Fibroblast of lung (primary cell): Measurements from ENCODE around the gene DIPK1B. TPM values are rescaled to one million over a fixed set of nuclear protein-coding genes. Genes with fewer than 3 reads are reported as not detected.

Source experiments
- DNase-seq, 2 donors: peaks; one replicate each; pipeline versions ENCODE4 v3.0.0 to v3.0.0-alpha.2; 2010; ENCODE audit warnings: low read depth in 2 of 2
- H2AFZ ChIP-seq: 2 replicates; pipeline ENCODE4 v1.5.1; 2012; ENCODE audit warnings: low read length, control low read depth, inconsistent platforms
- H3K27ac ChIP-seq: 2 replicates; pipeline ENCODE4 v1.5.1; 2011; ENCODE audit warnings: low read length, control low read depth; ENCODE audit not compliant: insufficient read depth
- H3K27me3 ChIP-seq: 2 replicates; pipeline ENCODE4 v1.5.1; 2011; ENCODE audit warnings: mild to moderate bottlenecking, low read length; ENCODE audit not compliant: control insufficient read depth, insufficient read depth
- H3K36me3 ChIP-seq: 2 replicates; pipeline ENCODE4 v1.5.1; 2011; ENCODE audit warnings: low read length; ENCODE audit not compliant: control insufficient read depth, insufficient read depth
- H3K4me1 ChIP-seq: 2 replicates; pipeline ENCODE4 v1.5.1; 2011; ENCODE audit warnings: low read length; ENCODE audit not compliant: control insufficient read depth, insufficient read depth; ENCODE audit errors: extremely low read depth
- H3K4me2 ChIP-seq: 2 replicates; pipeline ENCODE4 v1.5.1; 2011; ENCODE audit warnings: low read length, control low read depth; ENCODE audit not compliant: insufficient read depth; ENCODE audit errors: extremely low read depth
- H3K4me3 ChIP-seq, 4 experiments: fragments of 200-600 bp in 1 of 4; sonication (generic) in 1 of 4; replicated peaks in 1 of 4; 2 replicates each; pipeline ENCODE4 v1.5.1; 2011 to 2016; ENCODE audit warnings: low read length in 4 of 4, low read depth in 3 of 4, mild to moderate bottlenecking in 3 of 4, control low read depth in 2 of 4, inconsistent platforms in 1 of 4, mixed read lengths in 1 of 4; ENCODE audit not compliant: insufficient read depth in 1 of 4; ENCODE audit errors: control extremely low read depth in 1 of 4
- H3K79me2 ChIP-seq: 2 replicates; pipeline ENCODE4 v1.5.1; 2012; ENCODE audit warnings: mild to moderate bottlenecking, low read length, inconsistent platforms; ENCODE audit not compliant: control insufficient read depth, insufficient read depth
- H3K9ac ChIP-seq: 2 replicates; pipeline ENCODE4 v1.5.1; 2011; ENCODE audit warnings: mild to moderate bottlenecking, low read length, control low read depth; ENCODE audit not compliant: insufficient read depth
- H3K9me3 ChIP-seq: 2 replicates; pipeline ENCODE4 v1.5.1; 2012; ENCODE audit warnings: low read depth, low read length; ENCODE audit not compliant: control insufficient read depth, insufficient read depth
- H4K20me1 ChIP-seq: 2 replicates; pipeline ENCODE4 v1.5.1; 2011; ENCODE audit warnings: low read length; ENCODE audit not compliant: control insufficient read depth, insufficient read depth; ENCODE audit errors: extremely low read depth
- CTCF ChIP-seq, 2 donors: IDR thresholded peaks in 1 of 2; conservative IDR thresholded peaks in 1 of 2; 1 replicate in 1 of 2; 2 replicates in 1 of 2; pipeline ENCODE4 v1.5.1; 2011 to 2012; ENCODE audit warnings: low read length in 2 of 2, control low read depth in 1 of 2, inconsistent platforms in 1 of 2, low read depth in 1 of 2, mild to moderate bottlenecking in 1 of 2
- EZH2 ChIP-seq: IDR thresholded peaks from 2 replicates; pipeline ENCODE4 v1.5.1; 2012; ENCODE audit warnings: low read length, control low read depth, mild to moderate bottlenecking; ENCODE audit errors: missing control alignments
- polyA plus RNA-seq, 2 donors: library from polyadenylated mRNA; depleted of rRNA in 1 of 2; stranded (reverse) in 1 of 2; unstranded in 1 of 2; fragments of >200 nt; gene quantifications; 2 replicates each; pipeline ENCODE4 v1.2.1, GENCODE V29; 2011 to 2012; ENCODE audit warnings: missing spikeins in 1 of 2
- total RNA-seq: library from RNA; depleted of rRNA; stranded (reverse); fragments of >200 nt; gene quantifications from 2 replicates; pipeline ENCODE4 v1.2.1, GENCODE V29; 2014

DIPK1B gene
- total and polyA plus RNA-seq, 2 donors (not counting 1 experiment from before 2014, with no cell fraction given), result 0.16 to 0.33 TPM

DNA sequence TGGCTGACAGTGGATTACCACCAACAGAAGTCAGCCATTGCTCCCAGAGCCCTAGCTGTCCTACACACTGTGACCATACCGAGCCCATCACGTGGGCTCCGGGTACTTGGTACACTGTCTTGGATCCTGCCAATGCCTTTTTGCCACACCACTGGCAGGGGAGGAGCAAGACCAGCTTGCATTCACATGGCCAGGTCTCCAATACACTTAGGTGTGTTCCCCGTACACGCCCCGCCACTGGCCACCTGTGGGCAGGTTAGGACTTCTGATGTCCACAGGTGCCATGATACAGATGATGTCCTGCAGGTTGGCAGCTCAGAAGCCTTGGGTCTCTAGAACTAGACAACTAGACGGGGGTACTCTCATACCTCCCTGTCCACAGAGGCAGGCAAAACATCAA, 5.4 kb upstream of the DIPK1B start:
- Histone ChIP-seq H3K9me3 (no peaks in the 10 kb centered on the region), H3K9ac (no peak overlapping the region), H2AFZ (no peak overlapping the region), H4K20me1 (no peaks in the 10 kb centered on the region), H3K4me3 (no peak overlapping the region), H3K4me1 (no peaks in the 10 kb centered on the region), H3K27ac (no peak overlapping the region), H3K36me3 (no peaks in the 10 kb centered on the region), H3K79me2 (no peaks in the 10 kb centered on the region), H3K4me2 (no peak overlapping the region), H3K27me3 (no peaks in the 10 kb centered on the region)
- no peak for DNase-seq
- TF ChIP-seq CTCF (conservative IDR thresholded peaks at IDR 0.05 in 1 of 2, IDR thresholded peaks at IDR 0.05 in 1 of 2; ENCODE audit: low read depth in 1 of 2, low read length in 2 of 2), result no peak
- TF ChIP-seq EZH2, result no peak

DNA sequence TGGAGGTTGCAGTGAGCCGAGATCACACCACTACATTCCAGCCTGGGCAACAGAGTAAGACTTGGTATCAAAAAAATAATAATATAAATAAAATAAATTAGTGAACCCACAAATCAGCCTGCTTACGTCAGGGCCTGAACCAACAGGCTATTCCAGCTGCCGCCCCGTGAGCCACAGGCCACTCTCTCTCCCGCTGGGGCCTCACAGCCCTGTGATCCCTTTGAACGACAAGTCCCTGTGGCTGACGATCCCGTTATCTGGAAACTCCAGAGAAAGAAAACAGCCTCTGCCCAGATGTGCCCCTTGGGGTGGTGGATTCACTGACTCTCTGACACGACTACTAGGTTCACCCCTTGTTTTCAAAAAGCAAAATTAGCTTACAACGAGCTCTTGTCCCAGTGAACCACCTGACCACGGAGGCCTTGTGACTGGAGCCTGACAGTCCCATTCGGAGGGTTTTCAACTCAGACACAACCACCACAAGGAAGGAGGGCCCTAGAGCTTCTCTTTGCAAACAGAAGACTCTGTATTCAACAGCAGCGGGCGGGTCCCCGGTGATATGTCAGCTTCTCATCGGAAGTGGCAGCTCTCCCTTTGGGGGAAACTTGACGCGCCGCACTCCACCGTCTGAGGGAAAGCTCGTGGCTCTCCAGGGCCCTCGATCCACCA, 4.4 kb upstream of the DIPK1B start:
- Histone ChIP-seq H3K9ac (no peak overlapping the region), H3K9me3 (no peaks in the 10 kb centered on the region), H3K4me1 (no peaks in the 10 kb centered on the region), H3K4me2 (no peak overlapping the region), H3K27ac (no peak overlapping the region), H4K20me1 (no peaks in the 10 kb centered on the region), H2AFZ (no peak overlapping the region), H3K27me3 (no peaks in the 10 kb centered on the region), H3K36me3 (no peaks in the 10 kb centered on the region), H3K4me3 (no peak overlapping the region), H3K79me2 (no peaks in the 10 kb centered on the region)
- no peak for DNase-seq
- TF ChIP-seq CTCF (conservative IDR thresholded peaks at IDR 0.05 in 1 of 2, IDR thresholded peaks at IDR 0.05 in 1 of 2; ENCODE audit: low read depth in 1 of 2, low read length in 2 of 2) (no peak), EZH2 (no peak)

DNA sequence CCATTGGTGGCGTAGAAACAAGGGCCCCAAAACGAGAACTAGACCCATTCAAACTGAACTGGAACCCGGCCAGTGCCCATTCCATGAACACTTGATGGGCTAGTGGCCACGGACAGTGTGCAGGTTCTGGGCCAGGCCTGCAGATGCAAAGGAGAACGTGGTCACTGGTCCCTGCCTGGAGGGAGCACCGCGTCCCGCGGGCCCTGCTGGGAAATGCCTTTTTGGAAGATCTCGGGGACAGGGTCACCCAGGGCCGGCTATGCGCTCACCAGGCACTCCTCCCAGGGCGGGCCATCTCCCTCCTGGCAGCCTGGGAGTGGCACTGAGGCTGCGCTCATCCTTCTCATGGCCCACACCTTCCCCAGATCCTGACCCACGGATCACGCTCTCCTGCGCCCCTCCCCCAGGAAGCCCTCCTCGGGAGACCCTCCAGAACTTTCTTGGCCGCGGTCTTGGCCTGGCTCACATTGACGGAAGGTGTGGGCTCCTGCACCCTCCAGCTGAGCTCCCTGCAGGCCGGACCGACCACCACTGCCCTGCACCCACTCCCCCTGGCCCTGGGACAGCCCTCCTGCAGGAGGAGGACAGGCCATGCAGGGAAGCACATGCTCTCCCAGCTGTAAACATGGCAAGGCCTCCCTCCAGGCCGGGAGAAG, 2.8 kb upstream of the DIPK1B start:
- Histone ChIP-seq H3K9ac (no peak overlapping the region), H3K79me2 (no peaks in the 10 kb centered on the region), H3K27me3 (peaks cover 4% of the 10 kb centered on the region), H3K4me1 (no peaks in the 10 kb centered on the region), H2AFZ (no peak overlapping the region), H3K4me3 (no peak overlapping the region), H4K20me1 (no peaks in the 10 kb centered on the region), H3K36me3 (no peaks in the 10 kb centered on the region), H3K4me2 (no peak overlapping the region), H3K27ac (no peak overlapping the region), H3K9me3 (no peaks in the 10 kb centered on the region)
- no peak for TF ChIP-seq CTCF (conservative IDR thresholded peaks at IDR 0.05 in 1 of 2, IDR thresholded peaks at IDR 0.05 in 1 of 2; ENCODE audit: low read depth in 1 of 2, low read length in 2 of 2)
- TF ChIP-seq EZH2, result no peak
- no peak for DNase-seq
